BJ (cell line): ENCODE results near the gene PDLIM5. TPM values are rescaled to one million over a fixed set of nuclear protein-coding genes. Genes with fewer than 3 reads are reported as not detected.
"Not testable (repeated sequence)": the region's sequence is repeated elsewhere in the genome, so short reads cannot be mapped to it uniquely, and the experiment has no call there.

Source experiments
- CTCF ChIA-PET: fragments of 350-600 bp; formaldehyde crosslinking; extraction: SDS; loops from one replicate; lab custom pipeline; 2021; ENCODE audit warnings: antibody characterized with exemption, inconsistent platforms; lab: Yijun Ruan, JAX
- POLR2A ChIA-PET: fragments of 300-600 bp; sonication (Branson Sonifier 250); formaldehyde crosslinking; extraction: SDS; loops from one replicate; lab custom pipeline; 2021; ENCODE audit warnings: antibody characterized with exemption; lab: Charles Lee
- DNase-seq: peaks from one replicate; pipeline ENCODE4 v3.0.0-alpha.2; 2011; ENCODE audit warnings: low read depth
- H3K27me3 ChIP-seq: 2 replicates; pipeline ENCODE4 v1.6.0; 2011; ENCODE audit warnings: low read length; ENCODE audit not compliant: control insufficient read depth, insufficient read depth
- H3K36me3 ChIP-seq: 2 replicates; pipeline ENCODE4 v1.5.1; 2011; ENCODE audit warnings: low read length; ENCODE audit not compliant: control insufficient read depth, insufficient read depth
- H3K4me3 ChIP-seq: 2 replicates; pipeline ENCODE4 v1.5.1; 2011; ENCODE audit warnings: low read depth, mild to moderate bottlenecking, control low read depth, low read length
- CTCF ChIP-seq: IDR thresholded peaks from 2 replicates; pipeline ENCODE4 v1.5.1; 2011; ENCODE audit warnings: low read depth, mild to moderate bottlenecking, control low read depth, inconsistent platforms, low read length, moderate library complexity; ENCODE audit not compliant: insufficient read depth
- polyA plus RNA-seq: library from polyadenylated mRNA; depleted of rRNA; stranded (reverse); fragments of >200 nt; gene quantifications from 2 replicates; pipeline ENCODE4 v1.2.3, GENCODE V29; 2011

PDLIM5 gene
- polyA plus RNA-seq, 1 experiment: 353 TPM

DNA sequence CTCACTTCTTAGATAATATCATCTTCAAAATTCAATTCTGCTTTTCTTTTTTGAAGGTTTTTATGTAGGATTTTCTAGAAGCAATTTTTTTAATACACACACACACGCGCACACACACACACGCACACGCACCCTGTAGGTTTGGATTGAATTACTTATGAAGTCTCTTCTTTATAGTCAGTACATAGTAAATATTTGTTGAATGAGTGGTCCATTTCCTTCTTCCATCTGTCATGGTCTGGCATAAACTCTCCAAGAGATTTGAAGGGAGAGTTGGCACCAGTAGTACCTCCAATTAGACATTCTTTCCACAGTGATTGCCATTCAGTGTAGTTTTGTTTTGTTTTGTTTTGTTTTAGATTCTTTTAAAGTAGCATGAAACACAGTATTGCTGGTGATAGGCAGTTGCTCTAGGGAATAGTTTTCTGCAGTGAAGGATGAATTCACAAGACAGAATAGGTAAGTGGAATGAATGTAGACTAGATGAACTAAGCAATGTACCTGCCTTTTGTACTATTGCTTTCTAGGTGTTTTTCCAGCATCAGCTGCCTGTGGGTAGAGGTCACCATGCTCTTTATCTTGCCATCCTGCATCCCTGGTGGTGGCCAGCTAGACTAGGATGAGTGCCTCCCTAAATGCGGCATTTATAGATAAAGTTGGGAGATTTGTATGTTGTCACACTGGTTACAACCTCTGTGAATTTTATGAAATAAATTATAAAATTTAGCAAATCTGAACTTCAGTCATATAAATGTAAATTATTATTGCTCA, 20.5 kb downstream of the PDLIM5 start:
- CTCF ChIA-PET: no interaction called here
- DNase-seq: no peak
- no peak for TF ChIP-seq CTCF

GRCh38 chr4:94475050-94475449, 23.3 kb downstream of the PDLIM5 start:
- no peak for TF ChIP-seq CTCF
- no peaks in the 10 kb centered on the region for H3K36me3 ChIP-seq
- ChIA-PET POLR2A (no interaction called here), CTCF (no interaction called here)
- no peaks in the 10 kb centered on the region for H3K27me3 ChIP-seq
- DNase-seq: no peak
- no peak overlapping the region for H3K4me3 ChIP-seq

More for the DNA sequence above, 20.5 kb downstream of the PDLIM5 start:
- Histone ChIP-seq H3K27me3 (no peaks in the 10 kb centered on the region), H3K36me3 (no peaks in the 10 kb centered on the region), H3K4me3 (no peak overlapping the region)
- POLR2A ChIA-PET: no interaction called here

DNA sequence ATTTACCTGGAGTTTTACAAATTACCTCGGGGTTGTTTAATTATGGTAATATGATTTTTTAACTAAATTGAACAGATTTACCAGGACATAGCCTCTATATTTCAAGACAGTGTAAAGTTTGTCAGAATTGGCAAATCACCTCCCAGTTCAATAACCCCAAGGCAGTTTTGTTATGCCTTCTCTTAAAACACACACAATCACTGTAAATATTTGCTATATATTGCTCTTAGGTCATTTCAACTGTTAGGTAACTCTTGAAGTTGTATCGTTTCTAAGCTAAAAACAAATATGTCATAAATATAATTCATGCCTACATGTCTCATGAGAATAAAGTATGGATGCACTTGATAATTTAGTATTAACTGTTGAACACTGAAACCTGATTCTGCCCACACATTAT, 24.1 kb downstream of the PDLIM5 start:
- ChIA-PET POLR2A (no interaction called here), CTCF (no interaction called here)
- Histone ChIP-seq H3K4me3 (no peak overlapping the region), H3K27me3 (no peaks in the 10 kb centered on the region), H3K36me3 (no peaks in the 10 kb centered on the region)
- TF ChIP-seq CTCF: no peak
- no peak for DNase-seq

- H3K36me3 ChIP-seq: no peaks in the 10 kb centered on the region
- ChIA-PET CTCF (interaction anchor here (0.7 to 1.6 kb wide), 2 partner anchors 10 to 254 kb away, joined by 3 read pairs; no protein-coding TSS in a partner anchor), POLR2A (no interaction called here)
- no peaks in the 10 kb centered on the region for H3K27me3 ChIP-seq
- TF ChIP-seq CTCF: no peak
- no peak overlapping the region for H3K4me3 ChIP-seq
- DNase-seq: no peak
These were observed 25.5 kb downstream of the PDLIM5 start for GRCh38 chr4:94477227-94477626.

DNA sequence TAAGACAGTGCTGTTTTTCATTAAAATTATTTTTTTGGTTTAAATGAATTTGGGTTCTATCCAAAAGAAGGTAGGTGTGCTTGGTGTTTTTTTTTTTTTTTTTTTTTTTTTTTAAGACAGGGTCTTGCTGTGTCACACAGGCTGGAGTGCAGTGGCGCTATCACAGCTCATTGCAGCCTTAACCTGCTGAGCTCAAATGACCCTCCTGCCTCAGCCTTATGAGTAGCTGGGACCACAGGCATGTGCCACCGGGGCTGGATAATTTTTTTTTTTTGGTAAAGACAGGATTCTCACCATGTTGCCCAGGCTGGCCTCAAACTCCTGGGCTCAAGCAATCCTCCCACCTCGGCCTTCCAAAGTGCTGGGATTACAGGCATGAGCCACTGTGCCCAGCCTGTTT, 27.1 kb downstream of the PDLIM5 start:
- H3K4me3 ChIP-seq, H3K36me3 ChIP-seq, H3K27me3 ChIP-seq, DNase-seq, POLR2A ChIA-PET: not testable (repeated sequence)
- CTCF ChIA-PET: interaction anchor here (0.7 kb wide), 1 partner anchor 109 kb away, joined by 5 read pairs; no protein-coding TSS in a partner anchor
